Ovary (tissue), 3 donors: ENCODE data around the gene STPG3.

Experiments
- EP300 ChIP-seq: sonication (generic); formaldehyde crosslinking; IDR thresholded peaks from one replicate; pipeline ENCODE4 v1.6.1; 2017; ENCODE audit warnings: antibody characterized with exemption
- POLR2A ChIP-seq: fragments of 450-650 bp; IDR thresholded peaks from one replicate; pipeline ENCODE4 v1.6.1; 2017; ENCODE audit warnings: antibody characterized with exemption, mild to moderate bottlenecking, moderate library complexity
- TF ChIP-seq, protein P1 (sequence below), 3 donors: fragments of 450-650 bp in 2 of 3; fragments of 200-600 bp in 1 of 3; IDR thresholded peaks; one replicate each; pipeline versions ENCODE4 v1.5.1 to v1.8.0; 2016 to 2022; ENCODE audit warnings: antibody characterized with exemption in 3 of 3, mild to moderate bottlenecking in 1 of 3
- donor health status: DM: no; HTN: no; CAD: no.

DNA sequence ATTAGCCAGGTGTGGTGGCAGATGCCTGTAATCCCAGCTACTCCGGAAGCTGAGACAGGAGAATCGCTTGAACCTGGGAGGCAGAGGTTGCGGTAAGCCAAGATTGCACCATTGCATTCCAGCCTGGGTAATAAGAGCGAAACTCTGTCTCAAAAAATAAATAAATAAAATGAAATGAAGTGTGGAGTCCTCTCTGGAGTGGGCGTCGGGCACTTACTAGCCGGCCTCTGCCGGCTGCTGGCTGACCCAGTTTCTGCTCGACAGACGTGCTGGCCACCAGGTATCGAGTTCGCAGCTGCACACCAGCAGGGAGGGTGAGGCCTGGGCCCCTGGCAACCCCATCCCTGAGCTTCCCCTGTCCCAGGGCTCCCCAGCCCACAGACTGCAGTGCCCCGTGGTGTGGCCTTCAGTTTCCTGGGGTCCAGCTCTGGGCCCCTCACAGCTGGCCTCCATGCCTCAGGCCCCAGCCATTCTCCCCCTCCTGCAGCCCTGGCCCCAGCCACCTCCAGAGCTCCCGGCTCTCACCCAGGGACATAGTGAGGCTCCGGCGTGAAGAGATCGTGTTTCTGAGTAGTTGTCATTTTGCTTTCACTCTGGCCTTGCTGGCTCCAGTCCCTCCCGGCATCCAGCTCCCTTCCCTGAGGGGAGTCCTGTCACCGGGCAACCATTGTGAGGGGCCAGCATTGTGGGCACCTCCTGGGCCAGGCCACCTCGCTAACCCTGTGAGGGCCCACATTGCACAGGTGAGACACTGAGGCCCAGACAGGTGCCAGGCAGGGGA, 3.8 kb upstream of the STPG3 start:
- TF ChIP-seq, protein P1, sequence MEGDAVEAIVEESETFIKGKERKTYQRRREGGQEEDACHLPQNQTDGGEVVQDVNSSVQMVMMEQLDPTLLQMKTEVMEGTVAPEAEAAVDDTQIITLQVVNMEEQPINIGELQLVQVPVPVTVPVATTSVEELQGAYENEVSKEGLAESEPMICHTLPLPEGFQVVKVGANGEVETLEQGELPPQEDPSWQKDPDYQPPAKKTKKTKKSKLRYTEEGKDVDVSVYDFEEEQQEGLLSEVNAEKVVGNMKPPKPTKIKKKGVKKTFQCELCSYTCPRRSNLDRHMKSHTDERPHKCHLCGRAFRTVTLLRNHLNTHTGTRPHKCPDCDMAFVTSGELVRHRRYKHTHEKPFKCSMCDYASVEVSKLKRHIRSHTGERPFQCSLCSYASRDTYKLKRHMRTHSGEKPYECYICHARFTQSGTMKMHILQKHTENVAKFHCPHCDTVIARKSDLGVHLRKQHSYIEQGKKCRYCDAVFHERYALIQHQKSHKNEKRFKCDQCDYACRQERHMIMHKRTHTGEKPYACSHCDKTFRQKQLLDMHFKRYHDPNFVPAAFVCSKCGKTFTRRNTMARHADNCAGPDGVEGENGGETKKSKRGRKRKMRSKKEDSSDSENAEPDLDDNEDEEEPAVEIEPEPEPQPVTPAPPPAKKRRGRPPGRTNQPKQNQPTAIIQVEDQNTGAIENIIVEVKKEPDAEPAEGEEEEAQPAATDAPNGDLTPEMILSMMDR (IDR thresholded peaks at IDR 0.05): no peak
- no peak for TF ChIP-seq EP300
- TF ChIP-seq POLR2A: no peak
